Central memory CD4-positive, alpha-beta T cell (primary cell): ENCODE data around the gene CCR2.

Source experiments
- DNase-seq: peaks from one replicate; pipeline ENCODE4 v3.0.0; 2022

The CCR2 gene

GRCh38 chr3:46354984-46355383, 1.1 kb downstream of the CCR2 start:
- no peak for DNase-seq

DNA sequence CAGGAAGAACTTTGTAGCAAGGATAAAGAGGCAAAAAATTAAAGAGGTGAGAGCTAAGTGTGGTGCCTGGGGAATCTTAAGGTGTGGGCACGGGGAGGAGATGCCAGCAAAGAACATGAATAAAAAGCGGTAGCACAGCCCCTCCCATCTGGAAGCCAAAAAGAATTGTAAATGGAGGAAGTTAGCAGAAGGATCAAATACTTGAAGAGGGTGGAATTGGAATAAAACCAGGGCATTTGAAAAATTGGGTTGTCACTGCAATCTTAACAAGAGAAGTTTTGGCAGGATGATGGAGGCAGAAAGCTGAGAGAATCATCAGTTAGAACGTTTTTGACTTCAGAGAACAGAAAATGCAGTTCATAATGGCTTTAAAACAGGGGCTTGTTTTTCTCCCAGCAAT, 2.4 kb downstream of the CCR2 start:
- no peak for DNase-seq

DNA sequence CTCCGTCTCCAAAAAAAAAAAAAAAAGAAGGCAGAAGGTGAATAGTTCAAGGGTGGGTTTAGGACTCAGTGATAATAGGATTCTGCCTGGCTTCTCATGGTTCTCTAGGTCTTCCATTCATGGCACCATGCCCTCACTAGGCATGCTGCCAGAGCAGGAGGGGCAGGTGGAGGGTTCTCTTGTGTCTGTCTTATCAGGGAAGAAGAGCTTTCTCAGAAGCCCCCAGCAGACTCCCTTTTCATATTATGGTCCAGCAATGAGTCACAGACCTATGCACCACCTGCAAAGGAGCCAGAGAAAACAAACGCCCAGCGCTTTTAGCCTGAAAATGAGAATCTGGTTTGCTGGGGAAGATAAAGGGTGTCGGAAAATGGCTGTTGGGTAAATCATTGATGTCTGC, 3.0 kb downstream of the CCR2 start:
- no peak for DNase-seq

- no peak for DNase-seq
Measured at GRCh38 chr3:46358466-46358865, 4.6 kb downstream of the CCR2 start.

- DNase-seq = no peak
Measured at GRCh38 chr3:46359733-46360493, 6.0 kb downstream of the CCR2 start.

DNA sequence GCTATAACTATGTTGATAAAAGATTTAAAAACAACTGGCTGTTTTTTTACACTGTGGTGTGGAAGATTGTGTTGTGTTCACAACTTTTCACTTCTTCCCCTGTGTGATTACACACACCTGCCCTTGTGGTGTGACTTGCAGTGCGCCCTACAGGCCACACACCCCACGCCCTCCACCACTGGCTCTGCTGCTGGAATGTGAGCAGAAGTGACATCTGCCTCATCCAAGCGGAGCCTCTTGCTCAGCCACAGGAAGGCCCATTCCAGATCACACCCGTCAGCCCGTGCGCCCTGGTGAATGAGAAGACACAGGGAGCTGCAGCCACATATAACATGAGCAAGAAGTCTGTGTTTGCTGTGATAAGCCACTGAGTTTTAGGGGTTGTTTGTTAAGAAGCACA, 7.0 kb downstream of the CCR2 start:
- DNase-seq = no peak

GRCh38 chr3:46361408-46362283, 7.7 kb downstream of the CCR2 start:
- DNase-seq = no peak

- no peak for DNase-seq
Measured at GRCh38 chr3:46365041-46365440, 11.1 kb downstream of the CCR2 start.

DNA sequence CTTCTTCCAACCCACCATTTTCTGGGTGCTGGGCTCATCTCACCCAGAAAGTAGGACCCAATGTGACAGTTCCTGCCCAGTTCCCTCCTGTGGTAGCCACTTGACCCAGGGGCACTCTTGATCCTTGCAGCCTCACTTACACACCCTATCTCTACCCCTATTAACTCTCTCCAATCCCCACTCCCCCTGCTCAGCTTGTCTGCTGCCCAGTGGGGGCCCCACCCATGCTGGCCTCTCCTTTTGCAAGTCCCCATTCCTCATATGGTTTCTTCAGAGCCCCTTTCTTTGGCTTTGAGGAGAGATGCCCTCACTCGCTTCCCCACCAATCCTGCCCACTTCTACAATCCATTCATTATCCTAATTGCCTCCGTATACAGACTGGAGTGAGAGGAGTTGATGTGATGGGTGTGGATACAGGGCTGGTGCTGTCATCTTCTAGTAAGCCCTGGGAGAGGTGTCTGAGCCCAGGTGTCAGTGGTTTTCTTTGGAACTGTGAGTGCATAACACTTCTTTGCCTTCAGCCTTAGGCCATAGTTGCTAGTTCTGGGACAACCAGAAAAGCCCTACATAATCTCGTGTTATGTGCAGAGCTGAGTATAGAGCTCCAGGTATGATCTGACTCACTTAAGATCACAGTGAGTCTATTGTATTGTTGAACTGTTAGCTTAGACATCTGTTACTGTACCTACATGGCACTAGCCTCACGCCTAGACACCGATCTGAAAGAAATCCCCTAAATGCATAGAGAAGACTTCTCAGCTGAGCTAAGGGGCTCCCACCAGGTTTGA, 12.0 kb downstream of the CCR2 start:
- DNase-seq = no peak

DNA sequence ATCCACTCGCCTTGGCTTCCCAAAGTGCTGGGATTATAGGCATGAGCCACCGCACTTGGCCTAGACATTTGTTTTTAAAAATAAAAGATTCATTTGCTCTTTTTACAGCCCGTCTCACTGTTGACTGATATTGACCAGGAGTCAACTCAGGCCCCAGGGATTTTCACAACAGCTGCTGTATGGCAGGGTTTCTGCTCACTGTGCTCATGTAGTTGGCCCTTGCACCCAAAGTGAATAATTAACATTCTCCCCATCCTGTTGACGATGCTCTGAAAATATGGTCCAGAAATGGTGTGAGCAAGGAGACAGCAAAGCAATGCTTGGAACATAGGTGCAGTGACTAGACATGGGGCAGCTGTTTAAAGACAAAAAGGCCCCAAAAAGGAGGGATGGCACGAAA, 13.9 kb downstream of the CCR2 start:
- no peak for DNase-seq

DNA sequence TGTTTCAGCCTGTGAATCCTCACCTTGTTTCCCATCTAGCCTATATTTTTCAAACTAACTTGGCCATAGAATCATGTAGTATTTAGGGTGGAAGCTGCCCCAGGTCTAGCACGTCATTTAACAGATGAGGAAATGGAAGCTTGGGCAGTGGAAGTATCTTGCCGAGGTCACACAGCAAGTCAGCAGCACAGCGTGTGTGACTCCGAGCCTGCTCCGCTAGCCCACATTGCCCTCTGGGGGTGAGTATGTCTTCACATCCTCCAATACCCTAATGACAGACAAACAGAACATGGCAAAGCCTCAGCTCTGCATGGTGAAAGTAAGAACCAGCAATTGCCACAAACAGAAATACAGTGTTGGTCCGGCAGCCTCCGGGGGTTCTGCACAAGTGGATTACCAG, 14.7 kb downstream of the CCR2 start:
- peak; percentile 65 for DNase-seq

GRCh38 chr3:46369151-46369550, 15.2 kb downstream of the CCR2 start:
- no peak for DNase-seq

GRCh38 chr3:46369675-46370132, 15.8 kb downstream of the CCR2 start:
- no peak for DNase-seq

- peak; percentile 45 for DNase-seq
Measured at GRCh38 chr3:46370839-46371518, 17.1 kb downstream of the CCR2 start, which contains the start of gene CCR5. CCR5 (plus strand) TSS chr3:46370946; CDS start chr3:46372903, 1,957 bp downstream.

DNA sequence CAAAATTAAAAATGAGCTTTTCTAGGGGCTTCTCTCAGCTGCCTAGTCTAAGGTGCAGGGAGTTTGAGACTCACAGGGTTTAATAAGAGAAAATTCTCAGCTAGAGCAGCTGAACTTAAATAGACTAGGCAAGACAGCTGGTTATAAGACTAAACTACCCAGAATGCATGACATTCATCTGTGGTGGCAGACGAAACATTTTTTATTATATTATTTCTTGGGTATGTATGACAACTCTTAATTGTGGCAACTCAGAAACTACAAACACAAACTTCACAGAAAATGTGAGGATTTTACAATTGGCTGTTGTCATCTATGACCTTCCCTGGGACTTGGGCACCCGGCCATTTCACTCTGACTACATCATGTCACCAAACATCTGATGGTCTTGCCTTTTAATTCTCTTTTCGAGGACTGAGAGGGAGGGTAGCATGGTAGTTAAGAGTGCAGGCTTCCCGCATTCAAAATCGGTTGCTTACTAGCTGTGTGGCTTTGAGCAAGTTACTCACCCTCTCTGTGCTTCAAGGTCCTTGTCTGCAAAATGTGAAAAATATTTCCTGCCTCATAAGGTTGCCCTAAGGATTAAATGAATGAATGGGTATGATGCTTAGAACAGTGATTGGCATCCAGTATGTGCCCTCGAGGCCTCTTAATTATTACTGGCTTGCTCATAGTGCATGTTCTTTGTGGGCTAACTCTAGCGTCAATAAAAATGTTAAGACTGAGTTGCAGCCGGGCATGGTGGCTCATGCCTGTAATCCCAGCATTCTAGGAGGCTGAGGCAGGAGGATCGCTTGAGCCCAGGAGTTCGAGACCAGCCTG, 17.8 kb downstream of the CCR2 start:
- DNase-seq = no peak

DNA sequence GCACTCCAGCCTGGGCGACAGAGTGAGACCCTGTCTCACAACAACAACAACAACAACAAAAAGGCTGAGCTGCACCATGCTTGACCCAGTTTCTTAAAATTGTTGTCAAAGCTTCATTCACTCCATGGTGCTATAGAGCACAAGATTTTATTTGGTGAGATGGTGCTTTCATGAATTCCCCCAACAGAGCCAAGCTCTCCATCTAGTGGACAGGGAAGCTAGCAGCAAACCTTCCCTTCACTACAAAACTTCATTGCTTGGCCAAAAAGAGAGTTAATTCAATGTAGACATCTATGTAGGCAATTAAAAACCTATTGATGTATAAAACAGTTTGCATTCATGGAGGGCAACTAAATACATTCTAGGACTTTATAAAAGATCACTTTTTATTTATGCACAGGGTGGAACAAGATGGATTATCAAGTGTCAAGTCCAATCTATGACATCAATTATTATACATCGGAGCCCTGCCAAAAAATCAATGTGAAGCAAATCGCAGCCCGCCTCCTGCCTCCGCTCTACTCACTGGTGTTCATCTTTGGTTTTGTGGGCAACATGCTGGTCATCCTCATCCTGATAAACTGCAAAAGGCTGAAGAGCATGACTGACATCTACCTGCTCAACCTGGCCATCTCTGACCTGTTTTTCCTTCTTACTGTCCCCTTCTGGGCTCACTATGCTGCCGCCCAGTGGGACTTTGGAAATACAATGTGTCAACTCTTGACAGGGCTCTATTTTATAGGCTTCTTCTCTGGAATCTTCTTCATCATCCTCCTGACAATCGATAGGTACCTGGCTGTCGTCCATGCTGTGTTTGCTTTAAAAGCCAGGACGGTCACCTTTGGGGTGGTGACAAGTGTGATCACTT, 18.8 kb downstream of the CCR2 start:
- DNase-seq = peak; percentile 29

- DNase-seq = no peak
Measured at GRCh38 chr3:46374755-46375154, 20.8 kb downstream of the CCR2 start.

- no peak for DNase-seq
Measured at GRCh38 chr3:46375218-46375617, 21.3 kb downstream of the CCR2 start.

DNA sequence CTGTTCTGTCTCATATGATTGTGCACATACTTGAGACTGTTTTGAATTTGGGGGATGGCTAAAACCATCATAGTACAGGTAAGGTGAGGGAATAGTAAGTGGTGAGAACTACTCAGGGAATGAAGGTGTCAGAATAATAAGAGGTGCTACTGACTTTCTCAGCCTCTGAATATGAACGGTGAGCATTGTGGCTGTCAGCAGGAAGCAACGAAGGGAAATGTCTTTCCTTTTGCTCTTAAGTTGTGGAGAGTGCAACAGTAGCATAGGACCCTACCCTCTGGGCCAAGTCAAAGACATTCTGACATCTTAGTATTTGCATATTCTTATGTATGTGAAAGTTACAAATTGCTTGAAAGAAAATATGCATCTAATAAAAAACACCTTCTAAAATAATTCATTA, 21.9 kb downstream of the CCR2 start:
- no peak for DNase-seq

DNA sequence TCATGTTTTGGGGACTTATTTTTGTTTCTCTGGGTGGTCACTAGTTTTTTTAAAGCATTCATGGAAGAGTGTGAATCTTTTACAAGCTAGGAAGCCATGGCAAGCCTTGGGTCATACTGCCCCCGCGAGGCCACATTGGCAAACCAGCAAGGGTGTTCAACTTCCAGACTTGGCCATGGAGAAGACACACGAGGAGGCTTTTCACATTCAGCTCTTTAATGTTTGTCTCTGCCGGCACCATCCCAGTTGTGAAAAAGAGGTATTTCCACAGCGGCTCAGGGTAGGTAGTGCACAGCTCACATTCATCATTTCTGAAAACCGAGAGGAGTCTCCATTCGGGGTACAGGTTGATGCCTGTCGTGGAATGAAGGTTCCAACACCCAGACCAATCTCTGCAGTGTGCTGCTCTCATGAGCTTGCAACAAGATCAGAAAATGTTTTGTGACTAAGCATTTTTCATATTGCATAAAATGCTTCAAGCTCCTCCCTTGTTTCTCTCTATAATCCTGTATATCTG, 24.6 kb downstream of the CCR2 start:
- DNase-seq = peak; percentile 33
